Kidney epithelial cell (primary cell): ENCODE measurements around the gene ZBTB49. TPM values are rescaled to one million over a fixed set of nuclear protein-coding genes. Genes with fewer than 3 reads are reported as not detected.
"Not testable (repeated sequence)": the region's sequence is repeated elsewhere in the genome, so short reads cannot be mapped to it uniquely, and the experiment has no call there.

Experiments used
- DNase-seq: peaks from one replicate; pipeline ENCODE4 v3.0.0-alpha.2; 2010; ENCODE audit warnings: low read depth
- H3K27me3 ChIP-seq: 2 replicates; pipeline ENCODE4 v1.6.0; 2011; ENCODE audit warnings: low read length; ENCODE audit not compliant: control insufficient read depth, insufficient read depth
- H3K36me3 ChIP-seq: 2 replicates; pipeline ENCODE4 v1.5.1; 2011; ENCODE audit warnings: low read length; ENCODE audit not compliant: control insufficient read depth, insufficient read depth
- H3K4me3 ChIP-seq: 2 replicates; pipeline ENCODE4 v1.5.1; 2011; ENCODE audit warnings: low read depth, mild to moderate bottlenecking, control low read depth, low read length
- CTCF ChIP-seq: IDR thresholded peaks from 2 replicates; pipeline ENCODE4 v1.5.1; 2011; ENCODE audit warnings: mild to moderate bottlenecking, moderate library complexity, low read length, control low read depth, inconsistent platforms; ENCODE audit not compliant: insufficient read depth, poor library complexity, severe bottlenecking
- total RNA-seq: library from RNA; depleted of rRNA; stranded (reverse); fragments of >200 nt; gene quantifications from 2 replicates; pipeline ENCODE4 v1.2.3, GENCODE V29; 2015

The ZBTB49 gene
- total RNA-seq, 1 donor from 2014 or later, result 3.9 TPM

GRCh38 chr4:4249866-4250265 is 40.2 kb upstream of the ZBTB49 start:
- Histone ChIP-seq H3K36me3 (no peaks in the 10 kb centered on the region), H3K27me3 (no peaks in the 10 kb centered on the region), H3K4me3 (no peak overlapping the region)
- no peak for TF ChIP-seq CTCF
- no peak for DNase-seq

- no peaks in the 10 kb centered on the region for H3K36me3 ChIP-seq
- H3K27me3 ChIP-seq, result no peaks in the 10 kb centered on the region
- DNase-seq, result no peak
- H3K4me3 ChIP-seq, result no peak overlapping the region
- no peak for TF ChIP-seq CTCF
Measured at GRCh38 chr4:4254199-4254598, 35.9 kb upstream of the ZBTB49 start.

GRCh38 chr4:4254666-4255065 is 35.4 kb upstream of the ZBTB49 start:
- Histone ChIP-seq H3K4me3 (no peak overlapping the region), H3K36me3 (no peaks in the 10 kb centered on the region), H3K27me3 (no peaks in the 10 kb centered on the region)
- no peak for TF ChIP-seq CTCF
- DNase-seq, result no peak

- no peak for DNase-seq
- Histone ChIP-seq H3K27me3 (no peaks in the 10 kb centered on the region), H3K36me3 (no peaks in the 10 kb centered on the region), H3K4me3 (no peak overlapping the region)
- TF ChIP-seq CTCF, result no peak
Measured at GRCh38 chr4:4256799-4257198, 33.3 kb upstream of the ZBTB49 start.

GRCh38 chr4:4257705-4258104 is 32.3 kb upstream of the ZBTB49 start:
- not testable (repeated sequence) for H3K27me3 ChIP-seq, H3K36me3 ChIP-seq, DNase-seq, H3K4me3 ChIP-seq

GRCh38 chr4:4259484-4260100 is 30.5 kb upstream of the ZBTB49 start:
- H3K27me3 ChIP-seq, result no peaks in the 10 kb centered on the region
- H3K36me3 ChIP-seq, result no peaks in the 10 kb centered on the region
- H3K4me3 ChIP-seq, result no peak overlapping the region
- no peak for DNase-seq
- no peak for TF ChIP-seq CTCF
